ES-I3 (cell line): ENCODE results near the gene TMEM132D.

Experiments
- H3K36me3 ChIP-seq: 2 replicates; pipeline ENCODE4 v1.6.1; 2013; ENCODE audit warnings: mild to moderate bottlenecking, low read length, control low read depth, moderate library complexity; ENCODE audit not compliant: insufficient read depth
- H3K4me1 ChIP-seq: 2 replicates; pipeline ENCODE4 v1.6.1; 2013; ENCODE audit warnings: mild to moderate bottlenecking, control low read depth, low read length; ENCODE audit not compliant: insufficient read depth
- H3K9ac ChIP-seq: 2 replicates; pipeline ENCODE4 v1.6.1; 2013; ENCODE audit warnings: low read depth, mild to moderate bottlenecking, low read length, moderate library complexity
- H3K9me3 ChIP-seq: 2 replicates; pipeline ENCODE4 v1.6.1; 2013; ENCODE audit warnings: mild to moderate bottlenecking, low read length, moderate library complexity; ENCODE audit not compliant: control insufficient read depth, insufficient read depth

Gene TMEM132D

DNA sequence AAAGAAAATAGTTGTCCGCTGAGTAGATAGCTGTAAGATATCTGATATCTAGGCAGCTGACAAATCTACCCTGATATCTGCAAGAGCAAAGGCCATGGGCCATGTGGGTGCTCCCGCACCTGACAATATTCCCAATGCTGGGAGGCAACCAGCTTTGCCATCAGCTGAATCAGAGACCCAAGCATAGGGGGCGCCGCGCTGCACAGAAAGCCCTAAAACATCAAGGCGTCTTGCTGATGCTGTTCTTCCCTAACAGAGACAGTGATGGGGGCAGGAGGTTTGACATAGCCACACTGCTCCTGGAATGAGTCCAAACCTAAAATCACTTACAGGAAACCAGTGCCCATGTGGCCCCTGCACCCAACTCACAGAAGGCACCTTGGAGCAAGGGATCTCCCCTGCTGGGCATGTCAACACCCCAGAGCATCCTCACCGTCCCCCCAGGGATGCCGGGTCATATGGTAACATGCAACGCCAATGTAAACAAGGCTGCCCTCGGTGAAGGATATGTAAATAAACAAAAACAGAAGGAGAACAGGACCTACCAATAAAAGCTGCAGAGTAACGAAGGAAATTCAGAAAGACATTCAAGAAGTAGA is 199.5 kb downstream of the TMEM132D start:
- H3K9ac ChIP-seq, result no peak overlapping the region
- H3K36me3 ChIP-seq, result no peaks in the 10 kb centered on the region
- no peaks in the 10 kb centered on the region for H3K4me1 ChIP-seq
- H3K9me3 ChIP-seq, result peaks cover 4% of the 10 kb centered on the region; the same call in 1 of the 2 replicates

DNA sequence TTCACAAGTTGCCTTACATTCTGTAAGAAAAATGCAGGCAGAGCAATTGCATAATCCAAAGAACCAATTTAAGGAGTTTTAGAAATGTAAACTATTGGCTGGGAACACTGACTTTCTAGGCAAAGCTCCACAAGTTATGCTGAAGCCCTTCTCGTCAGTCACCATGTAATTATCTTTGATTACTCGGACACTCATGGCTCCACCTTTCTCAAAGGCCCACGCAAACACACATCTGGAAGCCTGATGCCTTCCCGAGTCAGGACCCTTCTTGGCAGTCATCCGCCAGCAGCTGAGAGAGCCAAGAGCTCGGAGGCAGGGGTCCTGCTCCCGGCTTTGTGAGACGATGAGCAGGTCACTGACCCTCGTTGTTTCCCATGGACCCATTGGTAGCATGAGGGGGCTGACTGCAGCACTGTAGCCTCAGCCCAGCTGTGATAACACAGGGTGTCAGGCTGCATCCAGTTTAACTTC is 202.2 kb downstream of the TMEM132D start:
- H3K36me3 ChIP-seq, result no peaks in the 10 kb centered on the region
- H3K9ac ChIP-seq, result no peak overlapping the region

DNA sequence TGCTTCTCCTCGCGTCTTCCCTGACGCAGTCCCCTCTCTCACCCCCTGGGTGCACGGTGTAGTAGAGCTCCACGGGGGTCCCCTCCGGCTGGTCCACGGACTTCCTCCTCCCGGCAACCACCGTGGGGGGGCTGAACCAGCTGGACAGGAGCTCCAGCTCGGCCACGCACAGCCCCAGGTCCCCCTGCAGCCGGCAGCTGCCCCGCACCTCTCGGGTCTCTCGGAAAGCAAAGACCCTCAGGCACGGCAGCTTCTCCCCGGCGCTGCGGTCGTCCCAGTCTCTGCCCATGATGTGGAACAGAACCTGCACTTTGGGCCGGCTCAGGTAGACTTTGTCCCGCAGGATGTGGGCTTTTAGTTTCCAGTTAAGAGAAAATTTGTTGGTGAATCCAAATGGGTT is 203.8 kb downstream of the TMEM132D start:
- peaks cover 5% of the 10 kb centered on the region; the same call in 1 of the 2 replicates for H3K4me1 ChIP-seq
- no peak overlapping the region for H3K9ac ChIP-seq
- H3K9me3 ChIP-seq, result no peaks in the 10 kb centered on the region
- H3K36me3 ChIP-seq, result no peaks in the 10 kb centered on the region

More for the DNA sequence above, 202.2 kb downstream of the TMEM132D start:
- no peaks in the 10 kb centered on the region; the same call in 1 of the 2 replicates for H3K9me3 ChIP-seq
- peaks cover 2% of the 10 kb centered on the region; the same call in 1 of the 2 replicates for H3K4me1 ChIP-seq

DNA sequence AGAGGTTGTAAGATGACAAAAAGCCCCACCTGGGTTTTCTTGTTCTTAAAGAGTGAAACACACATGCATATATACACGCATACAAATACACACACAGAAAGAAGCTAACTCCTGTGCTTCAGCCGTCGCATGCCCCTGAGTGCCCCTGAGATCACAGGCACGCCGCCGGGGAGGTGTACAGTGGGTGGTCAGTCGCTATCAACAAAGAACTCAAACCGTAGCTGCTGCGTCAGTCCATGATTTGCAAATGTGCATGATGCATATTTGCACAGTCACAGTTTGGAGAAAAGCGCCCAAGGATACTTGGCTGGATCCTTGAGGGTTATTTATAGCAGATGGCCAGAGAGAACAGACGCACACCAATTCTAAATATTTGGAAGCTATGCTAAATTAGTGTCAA is 206.9 kb downstream of the TMEM132D start:
- no peak overlapping the region for H3K9ac ChIP-seq
- peaks cover 5% of the 10 kb centered on the region; the same call in 1 of the 2 replicates for H3K4me1 ChIP-seq
- H3K9me3 ChIP-seq, result no peaks in the 10 kb centered on the region; the same call in 1 of the 2 replicates
- no peaks in the 10 kb centered on the region for H3K36me3 ChIP-seq

DNA sequence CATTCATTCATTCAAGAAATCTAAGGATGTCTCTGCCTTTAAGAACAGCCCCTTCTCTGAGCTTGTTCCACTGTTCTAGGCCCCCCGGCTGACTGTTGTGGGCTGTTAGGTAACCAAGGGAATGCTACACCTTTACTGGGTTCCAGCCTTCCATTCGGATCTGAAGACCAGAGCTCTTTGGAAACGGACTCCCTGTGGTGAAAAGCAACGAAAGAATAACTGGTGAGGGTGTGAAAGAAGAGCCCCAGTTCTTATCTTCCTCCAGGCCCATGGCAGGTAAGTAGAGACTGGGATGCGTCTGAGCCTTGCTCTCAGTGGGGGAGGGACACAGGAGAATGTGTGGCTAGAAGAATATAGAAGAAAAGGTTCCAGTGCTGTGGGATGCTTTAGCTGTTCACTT is 207.4 kb downstream of the TMEM132D start:
- Histone ChIP-seq H3K9me3 (no peaks in the 10 kb centered on the region; the same call in 1 of the 2 replicates), H3K36me3 (no peaks in the 10 kb centered on the region), H3K4me1 (peaks cover 5% of the 10 kb centered on the region; the same call in 1 of the 2 replicates), H3K9ac (no peak overlapping the region)

DNA sequence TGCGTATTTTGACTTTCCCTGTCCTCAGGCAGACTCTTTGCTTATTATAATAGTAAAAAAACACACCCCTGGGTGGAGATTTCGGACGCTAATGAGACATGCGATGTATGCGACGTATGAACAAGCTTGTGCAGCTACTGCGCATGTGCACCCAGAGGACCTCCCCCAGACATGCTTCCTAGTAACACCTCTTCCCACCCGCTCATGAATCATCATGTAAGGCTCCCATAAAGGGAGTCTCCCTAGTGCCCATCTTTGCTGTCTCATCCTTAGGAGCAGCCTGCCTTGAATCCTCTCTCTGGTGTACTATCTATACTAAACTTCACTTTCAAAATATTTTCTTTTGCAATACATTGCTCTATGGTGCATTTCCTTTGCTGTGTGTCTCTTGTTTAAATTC is 210.1 kb downstream of the TMEM132D start:
- no peaks in the 10 kb centered on the region; the same call in 1 of the 2 replicates for H3K9me3 ChIP-seq
- no peak overlapping the region for H3K9ac ChIP-seq
- H3K4me1 ChIP-seq, result peaks cover 5% of the 10 kb centered on the region; the same call in 1 of the 2 replicates
- no peaks in the 10 kb centered on the region for H3K36me3 ChIP-seq

DNA sequence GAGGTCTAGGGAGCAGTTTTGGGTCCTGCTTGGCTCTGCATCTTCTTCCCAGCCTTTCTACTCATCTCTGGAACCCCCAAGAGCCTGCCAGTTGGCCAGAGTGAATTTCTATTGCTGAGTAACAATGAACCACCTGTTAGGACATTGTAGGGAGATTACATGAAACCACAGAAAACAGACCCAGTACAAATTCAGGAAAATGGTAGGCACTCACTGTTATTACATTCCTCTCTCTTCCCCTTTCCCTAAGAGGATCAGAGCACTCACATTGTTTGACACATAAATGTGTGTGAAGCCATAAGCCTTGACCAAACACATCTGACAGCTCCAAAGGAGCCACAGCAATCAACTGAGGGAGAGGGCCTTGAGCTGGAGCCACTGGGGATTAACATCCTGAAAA is 216.1 kb downstream of the TMEM132D start:
- Histone ChIP-seq H3K9ac (no peak overlapping the region), H3K4me1 (no peaks in the 10 kb centered on the region), H3K9me3 (peaks cover 7% of the 10 kb centered on the region), H3K36me3 (no peaks in the 10 kb centered on the region; the same call in 1 of the 2 replicates)

DNA sequence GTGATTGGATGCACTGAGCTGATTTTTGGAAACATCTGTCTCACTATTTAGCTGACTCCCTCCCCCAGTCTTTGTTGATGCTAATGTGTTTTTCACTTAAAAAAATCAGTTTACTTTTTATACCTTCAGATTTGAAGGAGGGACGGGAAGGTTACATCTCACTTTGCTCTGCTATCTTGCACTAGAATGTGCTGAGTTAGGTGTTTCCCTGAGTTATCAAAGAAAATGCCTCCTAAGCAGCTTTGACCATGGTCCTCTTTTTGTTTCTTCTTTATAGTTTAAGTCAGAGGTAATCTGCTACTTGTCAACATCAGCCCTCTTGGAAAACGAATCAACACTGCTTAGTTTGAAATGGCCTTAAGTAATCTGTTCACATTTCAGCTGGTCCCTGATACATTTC is 222.0 kb downstream of the TMEM132D start:
- no peak overlapping the region for H3K9ac ChIP-seq
- no peaks in the 10 kb centered on the region; the same call in none of the 2 replicates for H3K36me3 ChIP-seq

DNA sequence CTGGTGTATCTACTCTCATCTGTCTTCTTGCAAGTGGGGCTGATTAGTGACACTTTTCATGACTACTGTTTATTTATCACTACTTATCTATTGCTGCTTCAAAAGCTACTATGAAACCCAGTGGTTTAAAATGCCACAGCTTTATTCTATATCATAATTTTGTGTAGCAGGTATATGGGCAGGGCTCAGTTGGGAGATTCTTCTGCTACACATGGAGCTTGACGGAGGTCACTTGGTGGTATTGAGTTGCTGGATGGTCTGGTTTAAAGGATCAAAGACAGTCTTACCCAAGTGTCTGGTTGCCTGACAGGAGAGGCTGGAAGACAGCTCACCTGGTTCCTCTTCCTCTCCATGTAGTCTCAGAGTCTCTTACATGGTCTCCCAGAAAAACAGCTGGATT is 222.7 kb downstream of the TMEM132D start:
- no peak overlapping the region for H3K9ac ChIP-seq
- peaks cover 7% of the 10 kb centered on the region; the same call in 1 of the 2 replicates for H3K9me3 ChIP-seq
- H3K4me1 ChIP-seq, result no peaks in the 10 kb centered on the region
- no peaks in the 10 kb centered on the region; the same call in none of the 2 replicates for H3K36me3 ChIP-seq

More for the DNA sequence above, 222.0 kb downstream of the TMEM132D start:
- H3K9me3 ChIP-seq, result peaks cover 7% of the 10 kb centered on the region; the same call in 1 of the 2 replicates
- H3K4me1 ChIP-seq, result no peaks in the 10 kb centered on the region

DNA sequence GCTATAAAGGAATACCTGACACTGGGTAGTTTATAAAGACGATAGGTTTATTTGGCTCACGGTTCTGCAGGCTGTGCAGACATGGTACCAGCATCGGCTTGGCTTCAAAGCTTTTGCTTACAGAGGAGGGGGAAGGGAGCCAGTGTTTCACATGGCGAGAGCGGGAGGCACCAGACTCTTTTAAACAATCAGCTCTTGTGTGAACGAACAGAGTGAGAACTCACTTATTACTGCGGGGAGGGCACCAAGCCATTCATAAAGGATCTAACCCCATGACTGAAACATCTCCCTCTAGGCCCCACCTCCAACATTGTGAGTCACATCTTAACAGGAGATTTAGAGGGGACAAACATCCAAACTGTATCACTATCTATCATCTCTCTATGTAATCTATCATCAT is 227.4 kb downstream of the TMEM132D start:
- Histone ChIP-seq H3K9me3 (no peaks in the 10 kb centered on the region), H3K4me1 (no peaks in the 10 kb centered on the region), H3K9ac (no peak overlapping the region), H3K36me3 (no peaks in the 10 kb centered on the region; the same call in 1 of the 2 replicates)

DNA sequence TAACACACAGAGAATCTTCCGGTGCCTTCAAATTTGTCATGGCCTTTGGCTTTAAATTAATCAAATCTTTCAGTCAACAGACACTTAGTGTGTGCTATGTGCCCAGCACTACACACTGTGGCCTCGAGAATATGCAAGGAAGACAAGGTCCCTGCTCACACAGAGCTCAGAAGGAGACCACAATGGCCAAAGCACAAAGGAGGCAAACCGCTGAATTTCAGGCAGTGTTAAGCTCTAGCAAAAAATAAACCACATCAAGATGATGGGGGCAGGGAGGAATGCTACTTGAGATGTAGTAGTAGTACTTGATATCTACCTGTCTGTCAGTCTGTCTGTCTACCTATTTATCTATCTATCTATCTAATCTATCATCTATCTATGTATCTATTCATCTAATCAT is 227.9 kb downstream of the TMEM132D start:
- Histone ChIP-seq H3K4me1 (no peaks in the 10 kb centered on the region), H3K36me3 (no peaks in the 10 kb centered on the region), H3K9ac (no peak overlapping the region), H3K9me3 (no peaks in the 10 kb centered on the region)

DNA sequence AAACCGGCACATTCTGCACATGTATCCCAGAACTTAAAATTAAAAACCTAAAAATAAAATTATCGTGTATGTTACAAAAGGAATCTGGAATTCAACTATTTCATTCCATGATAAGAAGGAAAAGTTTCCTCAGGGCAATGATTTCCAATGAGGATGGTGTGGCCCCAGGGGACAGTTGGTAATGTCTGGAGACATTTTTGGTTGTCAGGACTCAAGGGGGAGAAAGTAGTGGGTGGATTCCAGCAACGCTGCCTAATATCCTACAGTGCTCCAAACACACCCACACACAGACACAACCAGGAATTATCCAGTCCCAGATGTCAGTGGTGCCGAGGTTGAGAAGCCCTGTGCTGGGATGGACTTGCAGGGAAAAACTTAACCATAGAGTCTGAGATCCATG is 228.3 kb downstream of the TMEM132D start:
- no peaks in the 10 kb centered on the region for H3K9me3 ChIP-seq

DNA sequence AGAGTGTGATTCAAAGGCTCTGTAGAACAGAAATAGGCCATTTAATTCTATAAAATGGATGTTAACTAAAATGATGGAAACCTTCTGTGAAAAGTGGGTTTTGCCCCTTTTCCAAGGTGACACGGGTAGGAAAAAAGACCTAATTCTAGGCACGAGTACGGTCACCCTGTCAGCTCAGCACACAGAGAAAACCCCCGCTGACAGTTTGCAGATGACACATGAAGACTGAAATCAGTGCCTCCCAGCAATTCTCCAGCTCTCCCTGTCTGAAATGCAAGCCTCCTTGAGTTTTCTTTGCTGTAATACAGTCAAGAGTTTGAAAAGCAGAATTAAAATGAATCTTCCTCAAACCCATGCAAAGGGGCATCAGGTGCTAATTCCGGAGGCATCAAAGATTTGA is 230.0 kb downstream of the TMEM132D start:
- Histone ChIP-seq H3K4me1 (no peaks in the 10 kb centered on the region), H3K36me3 (no peaks in the 10 kb centered on the region), H3K9ac (no peak overlapping the region)

More for the DNA sequence above, 228.3 kb downstream of the TMEM132D start:
- H3K4me1 ChIP-seq, result no peaks in the 10 kb centered on the region
- no peaks in the 10 kb centered on the region for H3K36me3 ChIP-seq
- H3K9ac ChIP-seq, result no peak overlapping the region

DNA sequence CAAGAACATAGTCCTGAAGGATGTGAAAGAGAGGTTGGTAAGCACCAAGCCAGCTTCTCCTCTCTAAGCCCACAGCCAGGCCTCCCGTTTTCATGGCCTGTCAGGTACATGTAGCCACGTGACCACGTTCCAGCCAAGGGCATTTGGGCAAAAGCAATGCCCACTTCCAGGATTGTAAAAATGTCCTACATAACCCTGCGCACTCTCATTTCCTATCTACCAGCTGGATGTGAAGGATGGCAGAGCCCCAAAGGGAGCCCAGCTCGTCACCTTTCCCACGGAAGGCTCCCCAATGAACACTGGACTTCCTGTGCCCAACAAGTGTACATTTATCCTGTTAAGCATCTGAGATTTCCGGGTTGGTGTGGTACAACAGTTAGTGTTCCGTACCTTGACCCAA is 231.7 kb downstream of the TMEM132D start:
- H3K9me3 ChIP-seq, result 0 out of 2 replicates have a peak, but pooled peaks cover 4% of the 10 kb centered on the region
- no peaks in the 10 kb centered on the region for H3K36me3 ChIP-seq
- no peaks in the 10 kb centered on the region for H3K4me1 ChIP-seq

More for the DNA sequence above, 230.0 kb downstream of the TMEM132D start:
- 0 out of 2 replicates have a peak, but pooled peaks cover 4% of the 10 kb centered on the region for H3K9me3 ChIP-seq

DNA sequence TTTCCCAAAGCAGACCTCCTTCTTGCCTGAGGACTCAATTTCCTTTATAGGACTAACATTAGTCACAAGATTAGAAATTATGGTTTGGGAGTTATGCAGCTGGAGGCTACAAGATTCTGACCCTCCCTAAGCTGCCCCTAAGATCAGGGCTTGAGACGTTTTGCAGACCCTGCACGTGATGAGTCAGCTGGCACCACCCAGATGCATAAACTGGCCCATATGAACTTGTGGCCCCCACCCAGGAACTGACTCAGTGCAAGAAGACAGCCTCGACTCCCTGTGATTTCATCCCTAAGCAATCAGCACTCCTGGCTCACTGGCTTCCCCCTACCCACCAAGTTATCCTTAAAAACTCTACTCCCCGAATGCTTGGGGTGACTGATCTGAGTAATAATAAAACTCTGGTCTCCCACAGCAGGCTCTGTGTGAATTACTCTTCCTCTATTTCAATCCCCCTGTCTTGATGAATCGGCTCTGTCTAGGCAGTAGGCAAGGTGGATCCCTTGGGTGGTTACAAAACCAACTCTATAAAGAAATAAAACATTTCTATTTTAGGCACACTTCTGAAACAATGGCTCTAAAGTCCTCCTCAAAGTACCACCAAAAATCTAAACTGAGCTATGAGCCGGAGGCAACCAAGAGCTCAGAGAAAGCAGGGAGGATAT is 233.4 kb downstream of the TMEM132D start:
- no peaks in the 10 kb centered on the region for H3K4me1 ChIP-seq
- H3K36me3 ChIP-seq, result no peaks in the 10 kb centered on the region
- no peak overlapping the region for H3K9ac ChIP-seq
- H3K9me3 ChIP-seq, result 0 out of 2 replicates have a peak, but pooled peaks cover 4% of the 10 kb centered on the region

More for the DNA sequence above, 231.7 kb downstream of the TMEM132D start:
- H3K9ac ChIP-seq, result no peak overlapping the region
